Measurements from ENCODE around the gene MRPL24. TPM values are rescaled to one million over a fixed set of nuclear protein-coding genes. Genes with fewer than 3 reads are reported as not detected.

Gene MRPL24
- total and polyA plus RNA-seq, 9 of the 15 experiments (the other 6 are each of a cell fraction or from before 2014, with no cell fraction given) = 74.3 to 267 (median 113) TPM

DNA sequence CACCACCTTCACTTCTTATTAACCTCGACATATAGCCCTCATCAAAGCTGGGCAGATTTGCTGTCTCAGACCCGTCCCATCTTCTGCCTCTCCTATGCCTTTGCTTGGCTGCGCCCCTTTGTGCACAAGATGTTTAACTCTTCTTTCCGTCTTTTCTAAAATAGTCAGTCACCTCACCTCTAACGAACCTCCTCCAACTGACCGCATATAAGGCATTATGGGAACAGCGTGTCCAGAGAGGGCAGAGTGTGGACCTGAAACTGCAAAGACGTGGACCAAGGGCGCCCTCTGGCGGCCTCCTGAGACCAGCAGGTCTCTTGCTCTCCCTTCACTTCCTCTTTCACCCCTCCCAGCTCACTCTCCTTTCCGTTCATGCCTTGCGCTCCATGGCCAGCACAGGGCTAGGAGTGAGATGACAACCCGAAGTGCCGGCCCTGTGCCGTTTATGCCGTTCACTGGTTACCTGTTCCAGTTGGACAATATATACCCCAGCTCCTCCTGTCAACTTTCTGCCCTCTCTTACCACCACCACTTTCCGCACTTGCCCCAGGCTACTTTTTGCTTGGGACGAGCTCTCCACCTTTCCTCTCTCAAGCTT is 15.1 kb downstream of the MRPL24 start (continued):
- TF ChIP-seq, protein P1, sequence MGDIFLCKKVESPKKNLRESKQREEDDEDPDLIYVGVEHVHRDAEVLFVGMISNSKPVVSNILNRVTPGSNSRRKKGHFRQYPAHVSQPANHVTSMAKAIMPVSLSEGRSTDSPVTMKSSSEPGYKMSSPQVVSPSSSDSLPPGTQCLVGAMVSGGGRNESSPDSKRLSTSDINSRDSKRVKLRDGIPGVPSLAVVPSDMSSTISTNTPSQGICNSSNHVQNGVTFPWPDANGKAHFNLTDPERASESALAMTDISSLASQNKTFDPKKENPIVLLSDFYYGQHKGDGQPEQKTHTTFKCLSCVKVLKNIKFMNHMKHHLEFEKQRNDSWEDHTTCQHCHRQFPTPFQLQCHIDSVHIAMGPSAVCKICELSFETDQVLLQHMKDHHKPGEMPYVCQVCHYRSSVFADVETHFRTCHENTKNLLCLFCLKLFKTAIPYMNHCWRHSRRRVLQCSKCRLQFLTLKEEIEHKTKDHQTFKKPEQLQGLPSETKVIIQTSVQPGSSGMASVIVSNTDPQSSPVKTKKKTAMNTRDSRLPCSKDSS (IDR thresholded peaks at IDR 0.05; ENCODE audit: low read depth, partially characterized antibody) = no peak
- TF ChIP-seq SRSF1 (IDR thresholded peaks at IDR 0.05; ENCODE audit: low read depth, low read length) (no peak), YBX1 (IDR thresholded peaks at IDR 0.05) (no peak), ZBTB33 (CRISPR knock-in tag; IDR thresholded peaks at IDR 0.05) (peak; percentile 72), ARID1B (IDR thresholded peaks at IDR 0.05) (peak; percentile 45), TRIM24 (IDR thresholded peaks at IDR 0.05) (no peak), STAT5B (CRISPR knock-in tag; IDR thresholded peaks at IDR 0.05) (no peak), KAT7 (CRISPR knock-in tag; IDR thresholded peaks at IDR 0.05; ENCODE audit: borderline replicate concordance) (no peak), POLR3A (IDR thresholded peaks at IDR 0.05; ENCODE audit: borderline replicate concordance, extremely low read depth, insufficient read depth, insufficient read length) (no peak), ZKSCAN3 (CRISPR knock-in tag; IDR thresholded peaks at IDR 0.05) (no peak), ELF1 (tag; IDR thresholded peaks at IDR 0.05) (peak; percentile 77), ZNF253 (CRISPR knock-in tag; conservative IDR thresholded peaks at IDR 0.05) (no peak), ZNF764 (CRISPR knock-in tag; IDR thresholded peaks at IDR 0.05; ENCODE audit: low read depth) (no peak), TRIM28 (IDR thresholded peaks at IDR 0.05) (no peak)
- TF ChIP-seq, protein P2, sequence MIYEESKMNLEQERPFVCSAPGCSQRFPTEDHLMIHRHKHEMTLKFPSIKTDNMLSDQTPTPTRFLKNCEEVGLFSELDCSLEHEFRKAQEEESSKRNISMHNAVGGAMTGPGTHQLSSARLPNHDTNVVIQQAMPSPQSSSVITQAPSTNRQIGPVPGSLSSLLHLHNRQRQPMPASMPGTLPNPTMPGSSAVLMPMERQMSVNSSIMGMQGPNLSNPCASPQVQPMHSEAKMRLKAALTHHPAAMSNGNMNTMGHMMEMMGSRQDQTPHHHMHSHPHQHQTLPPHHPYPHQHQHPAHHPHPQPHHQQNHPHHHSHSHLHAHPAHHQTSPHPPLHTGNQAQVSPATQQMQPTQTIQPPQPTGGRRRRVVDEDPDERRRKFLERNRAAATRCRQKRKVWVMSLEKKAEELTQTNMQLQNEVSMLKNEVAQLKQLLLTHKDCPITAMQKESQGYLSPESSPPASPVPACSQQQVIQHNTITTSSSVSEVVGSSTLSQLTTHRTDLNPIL (CRISPR knock-in tag; IDR thresholded peaks at IDR 0.05) = no peak
- TF ChIP-seq, protein P3, sequence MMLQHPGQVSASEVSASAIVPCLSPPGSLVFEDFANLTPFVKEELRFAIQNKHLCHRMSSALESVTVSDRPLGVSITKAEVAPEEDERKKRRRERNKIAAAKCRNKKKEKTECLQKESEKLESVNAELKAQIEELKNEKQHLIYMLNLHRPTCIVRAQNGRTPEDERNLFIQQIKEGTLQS (IDR thresholded peaks at IDR 0.05) = no peak
- TF ChIP-seq, protein P3 (CRISPR knock-in tag; conservative IDR thresholded peaks at IDR 0.05) = no peak
